H1 (cell line): ENCODE data around the gene PTPRO. TPM values are rescaled to one million over a fixed set of nuclear protein-coding genes. Genes with fewer than 3 reads are reported as not detected.

Experiments
- CTCF ChIA-PET: fragments of 300-600 bp; sonication (Branson Sonifier 250); formaldehyde crosslinking; loops from one replicate; lab custom pipeline; 2021; ENCODE audit not compliant: partially characterized antibody; lab: Charles Lee
- POLR2A ChIA-PET: fragments of 300-600 bp; sonication (Branson Sonifier 250); formaldehyde crosslinking; loops from one replicate; lab custom pipeline; 2021; ENCODE audit warnings: inconsistent platforms; ENCODE audit not compliant: partially characterized antibody; lab: Charles Lee
- DNase-seq, 2 experiments: peaks; one replicate each; pipeline versions ENCODE4 v3.0.0 to v3.0.0-alpha.2; 2010 to 2022; ENCODE audit warnings: low spot score in 2 of 2, low read depth in 1 of 2, mixed read lengths in 1 of 2
- FAIRE-seq: peaks from 2 replicates; lab custom pipeline; 2011; peaks lifted over from hg19 to GRCh38; lab: Jason Lieb, UNC
- H2AFZ ChIP-seq: 2 replicates; pipeline ENCODE4 v1.8.1; 2012; ENCODE audit warnings: low read length, inconsistent platforms
- H2AK5ac ChIP-seq: 2 replicates; pipeline ENCODE4 v1.6.1; 2013; ENCODE audit warnings: low read depth, low read length
- H2BK120ac ChIP-seq: replicated peaks from 2 replicates; pipeline ENCODE3; 2013; ENCODE audit warnings: low read depth, low read length, inconsistent platforms
- H2BK12ac ChIP-seq: 2 replicates; pipeline ENCODE4 v1.6.1; 2013; ENCODE audit warnings: low read depth, low read length
- H2BK15ac ChIP-seq: 2 replicates; pipeline ENCODE4 v1.6.1; 2013; ENCODE audit warnings: low read length
- H2BK20ac ChIP-seq: 2 replicates; pipeline ENCODE4 v1.6.1; 2013; ENCODE audit warnings: low read length
- H2BK5ac ChIP-seq: 2 replicates; pipeline ENCODE4 v1.6.1; 2013; ENCODE audit warnings: low read depth, low read length
- H3K14ac ChIP-seq: 2 replicates; pipeline ENCODE4 v1.6.1; 2013; ENCODE audit warnings: inconsistent platforms; ENCODE audit not compliant: insufficient read length
- H3K18ac ChIP-seq: 2 replicates; pipeline ENCODE4 v1.6.1; 2013; ENCODE audit warnings: low read length; ENCODE audit errors: extremely low read depth
- H3K23ac ChIP-seq: 2 replicates; pipeline ENCODE4 v1.6.1; 2013; ENCODE audit warnings: inconsistent platforms; ENCODE audit not compliant: insufficient read length
- H3K23me2 ChIP-seq: 2 replicates; pipeline ENCODE4 v1.6.1; 2013; ENCODE audit warnings: low read depth, low read length
- H3K27ac ChIP-seq: 2 replicates; pipeline ENCODE4 v1.6.1; 2011; ENCODE audit warnings: low read depth, low read length, inconsistent platforms
- H3K27me3 ChIP-seq, 4 experiments: replicated peaks in 1 of 4; 1 replicate in 1 of 4; 2 replicates in 3 of 4; pipeline versions ENCODE4 v1.6.1 to v1.8.1; 2011 to 2013; ENCODE audit warnings: low read length in 3 of 4, mild to moderate bottlenecking in 3 of 4, inconsistent platforms in 2 of 4, mixed read lengths in 2 of 4, moderate library complexity in 1 of 4; ENCODE audit not compliant: control insufficient read depth in 3 of 4, insufficient read depth in 3 of 4; ENCODE audit errors: extremely low read depth in 1 of 4
- H3K36me3 ChIP-seq, 4 experiments: 2 replicates each; pipeline versions ENCODE4 v1.6.1 to v1.8.1; 2011 to 2013; ENCODE audit warnings: mild to moderate bottlenecking in 4 of 4, low read length in 3 of 4, moderate library complexity in 2 of 4, control low read depth in 1 of 4, inconsistent platforms in 1 of 4; ENCODE audit not compliant: insufficient read depth in 4 of 4, control insufficient read depth in 2 of 4
- H3K4ac ChIP-seq: replicated peaks from 2 replicates; pipeline ENCODE3; 2013; ENCODE audit warnings: low read length, low read depth, mixed read lengths, inconsistent platforms; ENCODE audit not compliant: insufficient read length
- H3K4me1 ChIP-seq, 4 experiments: replicated peaks in 1 of 4; 1 replicate in 1 of 4; 2 replicates in 3 of 4; pipeline versions ENCODE4 v1.6.1 to v1.8.1; 2011 to 2013; ENCODE audit warnings: low read length in 3 of 4, inconsistent platforms in 2 of 4, mixed read lengths in 1 of 4; ENCODE audit not compliant: insufficient read depth in 4 of 4, control insufficient read depth in 3 of 4
- H3K4me2 ChIP-seq, 2 experiments: 2 replicates each; pipeline versions ENCODE4 v1.6.1 to v1.8.1; 2011 to 2013; ENCODE audit warnings: low read depth in 2 of 2, low read length in 2 of 2, control low read depth in 1 of 2, inconsistent platforms in 1 of 2, mild to moderate bottlenecking in 1 of 2; ENCODE audit not compliant: insufficient read depth in 1 of 2
- H3K4me3 ChIP-seq, 4 experiments: fragments of 200-600, 300-600 bp in 1 of 4; sonication (generic), shearing (Covaris generic), sonication (Bioruptor Twin) in 1 of 4; 2 replicates each; pipeline versions ENCODE4 v1.5.1 to v1.8.1; 2011 to 2016; ENCODE audit warnings: low read length in 4 of 4, low read depth in 3 of 4, control low read depth in 2 of 4, inconsistent platforms in 2 of 4, mild to moderate bottlenecking in 2 of 4, mixed read lengths in 1 of 4, moderate library complexity in 1 of 4; ENCODE audit not compliant: insufficient read depth in 2 of 4; ENCODE audit errors: extremely low read depth in 1 of 4
- H3K56ac ChIP-seq: replicated peaks from 2 replicates; pipeline ENCODE3; 2013; ENCODE audit warnings: low read depth, mild to moderate bottlenecking, mixed read lengths, low read length, inconsistent platforms; ENCODE audit not compliant: insufficient read length
- H3K79me1 ChIP-seq: 2 replicates; pipeline ENCODE4 v1.6.1; 2013; ENCODE audit warnings: low read depth, low read length, control low read depth
- H3K79me2 ChIP-seq, 2 experiments: 2 replicates each; pipeline versions ENCODE4 v1.6.1 to v1.8.1; 2012 to 2013; ENCODE audit warnings: low read length in 2 of 2, mild to moderate bottlenecking in 2 of 2, inconsistent platforms in 1 of 2; ENCODE audit not compliant: insufficient read depth in 2 of 2, control insufficient read depth in 1 of 2
- H3K9ac ChIP-seq, 4 experiments: replicated peaks in 1 of 4; 1 replicate in 1 of 4; 2 replicates in 3 of 4; pipeline versions ENCODE4 v1.6.1 to v1.8.1; 2011 to 2013; ENCODE audit warnings: low read depth in 3 of 4, low read length in 3 of 4, control low read depth in 2 of 4, mild to moderate bottlenecking in 2 of 4, moderate library complexity in 2 of 4, inconsistent platforms in 1 of 4; ENCODE audit errors: extremely low read depth in 1 of 4
- H3K9me3 ChIP-seq, 2 experiments: 2 replicates each; pipeline versions ENCODE4 v1.6.1 to v1.8.1; 2012 to 2013; ENCODE audit warnings: mild to moderate bottlenecking in 2 of 2, moderate library complexity in 2 of 2, control low read depth in 1 of 2, inconsistent platforms in 1 of 2, low read depth in 1 of 2, low read length in 1 of 2, mixed read lengths in 1 of 2; ENCODE audit not compliant: insufficient read depth in 2 of 2
- H4K20me1 ChIP-seq, 2 experiments: replicated peaks in 1 of 2; 2 replicates each; pipeline versions ENCODE3 to v1.8.1; 2011 to 2013; ENCODE audit warnings: inconsistent platforms in 2 of 2, low read length in 2 of 2, mild to moderate bottlenecking in 1 of 2; ENCODE audit not compliant: insufficient read depth in 2 of 2, control insufficient read depth in 1 of 2
- H4K5ac ChIP-seq: 2 replicates; pipeline ENCODE4 v1.6.1; 2013; ENCODE audit warnings: low read length, low read depth, mixed read lengths, inconsistent platforms; ENCODE audit not compliant: insufficient read length
- H4K8ac ChIP-seq: 2 replicates; pipeline ENCODE4 v1.8.0; 2013; ENCODE audit warnings: mild to moderate bottlenecking, moderate library complexity, low read length, inconsistent platforms; ENCODE audit not compliant: insufficient read depth; ENCODE audit errors: extremely low read depth
- H4K91ac ChIP-seq: replicated peaks from 2 replicates; pipeline ENCODE3; 2013; ENCODE audit warnings: low read length, mixed read lengths, inconsistent platforms; ENCODE audit not compliant: insufficient read length
- BACH1 ChIP-seq: IDR thresholded peaks from 2 replicates; pipeline ENCODE4 v1.6.1; 2012; ENCODE audit warnings: low read length, improper control_type of control experiment
- CBX8 ChIP-seq: fragments of 300-800, 300-1000 bp; sonication (generic); IDR thresholded peaks from 2 replicates; pipeline ENCODE4 v1.7.1; 2016; ENCODE audit warnings: low read depth, low read length, borderline replicate concordance
- CREB1 ChIP-seq: IDR thresholded peaks from 2 replicates; pipeline ENCODE4 v1.6.1; 2012; ENCODE audit warnings: inconsistent platforms
- SAP30 ChIP-seq: fragments of 300-600 bp; sonication (generic); IDR thresholded peaks from 2 replicates; pipeline ENCODE4 v1.7.1; 2012; ENCODE audit warnings: low read length, moderate library complexity, mild to moderate bottlenecking, inconsistent platforms; ENCODE audit not compliant: insufficient read depth, insufficient replicate concordance
- SP2 ChIP-seq: IDR thresholded peaks from 2 replicates; pipeline ENCODE4 v1.6.1; 2012; ENCODE audit warnings: mild to moderate bottlenecking, low read length, inconsistent platforms
- ZNF274 ChIP-seq: IDR thresholded peaks from 2 replicates; pipeline ENCODE4 v1.7.0; 2012; ENCODE audit warnings: low read length, borderline replicate concordance; ENCODE audit errors: extremely low read depth
- WGBS, 2 experiments: shearing (Covaris generic) in 1 of 2; methylation state at CpG; one replicate each; pipeline versions ENCODE4 v1.1.6 to v1.1.7; 2013 to 2015; ENCODE audit warnings: low lambda C conversion rate in 2 of 2, mixed read lengths in 2 of 2, inconsistent platforms in 1 of 2, low coverage in 1 of 2, missing lambda C conversion rate in 1 of 2; ENCODE audit not compliant: insufficient replicate concordance in 2 of 2, insufficient coverage in 1 of 2, insufficient read length in 1 of 2; ENCODE audit errors: extremely low coverage in 1 of 2, missing lambda C conversion rate in 1 of 2; 5-methylcytosine and 5-hydroxymethylcytosine counted together
- polyA plus RNA-seq, 7 experiments: library from polyadenylated mRNA; depleted of rRNA in 3 of 7; stranded (reverse) in 5 of 7; unstranded in 2 of 7; fragments of >200 nt in 5 of 7; fragments of 200-250 nt in 2 of 7; gene quantifications; 1 replicate in 5 of 7; 2 replicates in 1 of 7; 4 replicates in 1 of 7; pipeline versions ENCODE4 v1.2.1 to v1.2.3, GENCODE V29; 2011 to 2013; ENCODE audit warnings: missing spikeins in 2 of 7, mixed read lengths in 2 of 7
- total RNA-seq: library from RNA; stranded (reverse); fragmentation: NEBNext Ultra II Directional; extraction: Animal tissue kit (Norgen Biotek cat#: 25700); gene quantifications from 2 replicates; pipeline ENCODE4 v1.2.1, GENCODE V29; 2021
- TF ChIP-seq, protein P1 (sequence below): IDR thresholded peaks from 2 replicates; pipeline ENCODE4 v1.6.1; 2012; ENCODE audit warnings: low read length, inconsistent platforms

Gene PTPRO
- total and polyA plus RNA-seq, 2 of the 8 experiments (the other 6 are each of a cell fraction or from before 2014, with no cell fraction given), result 0.73 to 1.7 TPM

DNA sequence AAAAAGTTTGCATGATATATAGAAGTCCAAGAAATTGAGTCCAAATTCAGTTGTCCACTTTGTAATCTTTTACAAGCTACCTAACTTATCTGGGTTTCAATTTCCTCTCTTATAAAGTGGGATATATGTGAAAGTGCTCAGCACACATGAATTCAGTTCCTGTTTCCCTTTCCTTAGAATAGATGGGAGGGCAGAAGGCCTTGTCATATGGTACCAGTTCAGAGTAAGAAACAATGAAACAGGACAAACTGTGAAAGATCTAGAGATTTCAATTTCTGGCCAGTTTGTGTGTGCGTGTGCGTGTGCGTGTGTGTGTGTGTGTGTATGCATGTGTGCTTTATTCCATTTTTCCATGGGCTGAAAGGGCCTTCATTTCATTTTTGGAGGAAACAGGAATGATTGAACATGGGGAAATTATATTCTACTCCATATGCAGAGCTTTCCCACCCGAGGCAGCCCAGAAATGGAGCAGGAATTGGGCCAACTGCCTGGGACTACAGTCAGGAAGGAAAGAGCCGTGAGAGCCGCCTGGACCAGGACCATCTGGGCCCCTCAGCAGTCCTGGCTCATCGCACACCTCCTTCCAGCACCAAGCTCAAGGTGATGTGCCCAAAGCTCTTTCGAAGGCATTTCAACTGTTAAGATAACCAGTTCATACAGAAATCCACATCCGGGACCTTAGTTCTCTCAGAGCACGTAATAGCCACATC is 283.7 kb downstream of the PTPRO start:
- H3K4me1 ChIP-seq, result no peaks in the 10 kb centered on the region
- H3K23me2 ChIP-seq, result no peaks in the 10 kb centered on the region
- no peak overlapping the region for H4K91ac ChIP-seq
- H2BK5ac ChIP-seq, result no peak overlapping the region
- no peak overlapping the region for H2AK5ac ChIP-seq
- no peaks in the 10 kb centered on the region for H3K79me1 ChIP-seq
- H3K36me3 ChIP-seq, result no peaks in the 10 kb centered on the region
- H2AFZ ChIP-seq, result no peak overlapping the region; the same call in 1 of the 2 replicates
- no peak for TF ChIP-seq SP2
- TF ChIP-seq BACH1, result no peak
- TF ChIP-seq, protein P1, sequence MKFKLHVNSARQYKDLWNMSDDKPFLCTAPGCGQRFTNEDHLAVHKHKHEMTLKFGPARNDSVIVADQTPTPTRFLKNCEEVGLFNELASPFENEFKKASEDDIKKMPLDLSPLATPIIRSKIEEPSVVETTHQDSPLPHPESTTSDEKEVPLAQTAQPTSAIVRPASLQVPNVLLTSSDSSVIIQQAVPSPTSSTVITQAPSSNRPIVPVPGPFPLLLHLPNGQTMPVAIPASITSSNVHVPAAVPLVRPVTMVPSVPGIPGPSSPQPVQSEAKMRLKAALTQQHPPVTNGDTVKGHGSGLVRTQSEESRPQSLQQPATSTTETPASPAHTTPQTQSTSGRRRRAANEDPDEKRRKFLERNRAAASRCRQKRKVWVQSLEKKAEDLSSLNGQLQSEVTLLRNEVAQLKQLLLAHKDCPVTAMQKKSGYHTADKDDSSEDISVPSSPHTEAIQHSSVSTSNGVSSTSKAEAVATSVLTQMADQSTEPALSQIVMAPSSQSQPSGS, result no peak
- no peak for TF ChIP-seq ZNF274
- TF ChIP-seq CBX8, result no peak
- TF ChIP-seq CREB1, result no peak
- TF ChIP-seq SAP30, result no peak
- TF ChIP-seq, all 59 proteins: peak for 0
- Histone ChIP-seq H3K79me2 (no peaks in the 10 kb centered on the region), H3K4ac (no peak overlapping the region), H3K56ac (no peak overlapping the region), H3K9me3 (no peaks in the 10 kb centered on the region), H2BK15ac (no peak overlapping the region), H4K20me1 (no peaks in the 10 kb centered on the region), H3K4me2 (no peak overlapping the region), H2BK12ac (no peak overlapping the region), H3K27me3 (no peaks in the 10 kb centered on the region), H3K18ac (no peak overlapping the region), H3K23ac (no peak overlapping the region), H4K5ac (no peak overlapping the region), H3K27ac (no peak overlapping the region), H3K4me3 (no peak overlapping the region), H2BK120ac (no peak overlapping the region), H3K14ac (no peak overlapping the region), H3K9ac (no peak overlapping the region), H4K8ac (no peak overlapping the region), H2BK20ac (no peak overlapping the region)
- ChIA-PET CTCF (interaction anchor here (0.6 to 2.5 kb wide), 4 partner anchors 11 to 239 kb away, joined by 3 to 6 read pairs (median 4); no protein-coding TSS in a partner anchor), POLR2A (no interaction called here)
- 93% methylated on average over 9 of the region's 10 CpGs; no CpG with 5 or more reads in 1 of the 2 experiments for WGBS, 2 experiments
- FAIRE-seq, result no peak
- no peak for DNase-seq
